ENCODE results near the gene COLEC11.
"Not testable (repeated sequence)": the region's sequence is repeated elsewhere in the genome, so short reads cannot be mapped to it uniquely, and the experiment has no call there.

COLEC11 gene

GRCh38 chr2:3604991-3605961 lies 10.4 kb downstream of the COLEC11 start:
- H3K36me3 ChIP-seq (ENCODE audit: control insufficient read depth, insufficient read depth, low read length): no peaks in the 10 kb centered on the region
- H3K9me3 ChIP-seq (ENCODE audit: control insufficient read depth, low read length): no peaks in the 10 kb centered on the region
- H3K27me3 ChIP-seq (ENCODE audit: control insufficient read depth, insufficient read depth, low read length, poor library complexity, severe bottlenecking): peaks cover 34% of the 10 kb centered on the region
- no peak overlapping the region for H3K4me3 ChIP-seq (ENCODE audit: insufficient read depth, low read depth, low read length)
- 81 to 88% methylated on average over 30 to 37 of the region's 44 CpGs for WGBS, 2 experiments
- H3K4me1 ChIP-seq (ENCODE audit: control insufficient read depth, insufficient read depth, low read length): no peaks in the 10 kb centered on the region
- H3K27ac ChIP-seq (ENCODE audit: insufficient read depth, low read depth, low read length, poor library complexity, severe bottlenecking): no peak overlapping the region

GRCh38 chr2:3606028-3606369 lies 11.1 kb downstream of the COLEC11 start:
- H3K9me3 ChIP-seq (ENCODE audit: control insufficient read depth, low read length): no peaks in the 10 kb centered on the region
- no peaks in the 10 kb centered on the region for H3K36me3 ChIP-seq (ENCODE audit: control insufficient read depth, insufficient read depth, low read length)
- WGBS, 2 experiments: 94 to 96% methylated on average over 11 of the region's 11 CpGs
- H3K4me1 ChIP-seq (ENCODE audit: control insufficient read depth, insufficient read depth, low read length): peaks cover 4% of the 10 kb centered on the region
- H3K27ac ChIP-seq (ENCODE audit: insufficient read depth, low read depth, low read length, poor library complexity, severe bottlenecking): no peak overlapping the region
- no peak overlapping the region for H3K4me3 ChIP-seq (ENCODE audit: insufficient read depth, low read depth, low read length)
- peaks cover 42% of the 10 kb centered on the region for H3K27me3 ChIP-seq (ENCODE audit: control insufficient read depth, insufficient read depth, low read length, poor library complexity, severe bottlenecking)

- H3K4me3 ChIP-seq (ENCODE audit: insufficient read depth, low read depth, low read length): no peak overlapping the region
- H3K36me3 ChIP-seq (ENCODE audit: control insufficient read depth, insufficient read depth, low read length): no peaks in the 10 kb centered on the region
- 93 to 94% methylated on average over 36 to 37 of the region's 37 CpGs for WGBS, 2 experiments
- H3K27me3 ChIP-seq (ENCODE audit: control insufficient read depth, insufficient read depth, low read length, poor library complexity, severe bottlenecking): peaks cover 45% of the 10 kb centered on the region
- H3K9me3 ChIP-seq (ENCODE audit: control insufficient read depth, low read length): no peaks in the 10 kb centered on the region
- H3K27ac ChIP-seq (ENCODE audit: insufficient read depth, low read depth, low read length, poor library complexity, severe bottlenecking): no peak overlapping the region
- H3K4me1 ChIP-seq (ENCODE audit: control insufficient read depth, insufficient read depth, low read length): peaks cover 10% of the 10 kb centered on the region
Measured at GRCh38 chr2:3606370-3607201, 11.7 kb downstream of the COLEC11 start.

GRCh38 chr2:3608373-3609278 lies 13.7 kb downstream of the COLEC11 start:
- no peaks in the 10 kb centered on the region for H3K9me3 ChIP-seq (ENCODE audit: control insufficient read depth, low read length)
- H3K4me3 ChIP-seq (ENCODE audit: insufficient read depth, low read depth, low read length): no peak overlapping the region
- peaks cover 63% of the 10 kb centered on the region for H3K27me3 ChIP-seq (ENCODE audit: control insufficient read depth, insufficient read depth, low read length, poor library complexity, severe bottlenecking)
- H3K36me3 ChIP-seq (ENCODE audit: control insufficient read depth, insufficient read depth, low read length): no peaks in the 10 kb centered on the region
- whole genome bisulfite sequencing, 2 experiments: 93 to 94% methylated on average over 18 to 19 of the region's 19 CpGs
- H3K4me1 ChIP-seq (ENCODE audit: control insufficient read depth, insufficient read depth, low read length): peaks cover 10% of the 10 kb centered on the region
- H3K27ac ChIP-seq (ENCODE audit: insufficient read depth, low read depth, low read length, poor library complexity, severe bottlenecking): no peak overlapping the region

- not testable (repeated sequence) for H3K9me3 ChIP-seq (ENCODE audit: control insufficient read depth, low read length); H3K27ac ChIP-seq (ENCODE audit: insufficient read depth, low read depth, low read length, poor library complexity, severe bottlenecking); H3K36me3 ChIP-seq (ENCODE audit: control insufficient read depth, insufficient read depth, low read length); H3K4me3 ChIP-seq (ENCODE audit: insufficient read depth, low read depth, low read length); H3K4me1 ChIP-seq (ENCODE audit: control insufficient read depth, insufficient read depth, low read length)
- 89 to 97% methylated on average over 3 of the region's 4 CpGs for WGBS, 2 experiments
- H3K27me3 ChIP-seq (ENCODE audit: control insufficient read depth, insufficient read depth, low read length, poor library complexity, severe bottlenecking): peaks cover 63% of the 10 kb centered on the region
Measured at GRCh38 chr2:3609279-3609673, 14.4 kb downstream of the COLEC11 start.

- Histone ChIP-seq H3K27ac (ENCODE audit: insufficient read depth, low read depth, low read length, poor library complexity, severe bottlenecking) (no peak overlapping the region), H3K9me3 (ENCODE audit: control insufficient read depth, low read length) (no peaks in the 10 kb centered on the region), H3K4me1 (ENCODE audit: control insufficient read depth, insufficient read depth, low read length) (peaks cover 10% of the 10 kb centered on the region), H3K4me3 (ENCODE audit: insufficient read depth, low read depth, low read length) (no peak overlapping the region), H3K36me3 (ENCODE audit: control insufficient read depth, insufficient read depth, low read length) (no peaks in the 10 kb centered on the region), H3K27me3 (ENCODE audit: control insufficient read depth, insufficient read depth, low read length, poor library complexity, severe bottlenecking) (peaks cover 63% of the 10 kb centered on the region)
- 94 to 96% methylated on average over 9 of the region's 9 CpGs for WGBS, 2 experiments
Measured at GRCh38 chr2:3610415-3610814, 15.5 kb downstream of the COLEC11 start.

- Histone ChIP-seq H3K4me1 (ENCODE audit: control insufficient read depth, insufficient read depth, low read length) (peaks cover 10% of the 10 kb centered on the region), H3K27me3 (ENCODE audit: control insufficient read depth, insufficient read depth, low read length, poor library complexity, severe bottlenecking) (peaks cover 58% of the 10 kb centered on the region), H3K4me3 (ENCODE audit: insufficient read depth, low read depth, low read length) (no peak overlapping the region)
Measured at GRCh38 chr2:3610881-3611505, 16.1 kb downstream of the COLEC11 start.

GRCh38 chr2:3611589-3611988 lies 16.7 kb downstream of the COLEC11 start:
- Histone ChIP-seq H3K36me3 (ENCODE audit: control insufficient read depth, insufficient read depth, low read length) (no peaks in the 10 kb centered on the region), H3K27me3 (ENCODE audit: control insufficient read depth, insufficient read depth, low read length, poor library complexity, severe bottlenecking) (peaks cover 55% of the 10 kb centered on the region), H3K27ac (ENCODE audit: insufficient read depth, low read depth, low read length, poor library complexity, severe bottlenecking) (no peak overlapping the region), H3K4me3 (ENCODE audit: insufficient read depth, low read depth, low read length) (no peak overlapping the region), H3K4me1 (ENCODE audit: control insufficient read depth, insufficient read depth, low read length) (peaks cover 10% of the 10 kb centered on the region), H3K9me3 (ENCODE audit: control insufficient read depth, low read length) (no peaks in the 10 kb centered on the region)
- 58 to 62% methylated on average over 7 to 10 of the region's 11 CpGs for WGBS, 2 experiments

More at GRCh38 chr2:3610881-3611505, 16.1 kb downstream of the COLEC11 start:
- H3K9me3 ChIP-seq (ENCODE audit: control insufficient read depth, low read length): no peaks in the 10 kb centered on the region
- H3K36me3 ChIP-seq (ENCODE audit: control insufficient read depth, insufficient read depth, low read length): no peaks in the 10 kb centered on the region
- WGBS, 2 experiments: 83 to 86% methylated on average over 23 of the region's 23 CpGs
- peak overlapping the region; percentile 40 for H3K27ac ChIP-seq (ENCODE audit: insufficient read depth, low read depth, low read length, poor library complexity, severe bottlenecking)

GRCh38 chr2:3612639-3613523 lies 18.0 kb downstream of the COLEC11 start:
- H3K4me1 ChIP-seq (ENCODE audit: control insufficient read depth, insufficient read depth, low read length): peaks cover 10% of the 10 kb centered on the region
- H3K27ac ChIP-seq (ENCODE audit: insufficient read depth, low read depth, low read length, poor library complexity, severe bottlenecking): no peak overlapping the region
- H3K9me3 ChIP-seq (ENCODE audit: control insufficient read depth, low read length): no peaks in the 10 kb centered on the region
- no peak overlapping the region for H3K4me3 ChIP-seq (ENCODE audit: insufficient read depth, low read depth, low read length)
- peaks cover 52% of the 10 kb centered on the region for H3K27me3 ChIP-seq (ENCODE audit: control insufficient read depth, insufficient read depth, low read length, poor library complexity, severe bottlenecking)
- 92 to 95% methylated on average over 29 of the region's 29 CpGs for WGBS, 2 experiments
- H3K36me3 ChIP-seq (ENCODE audit: control insufficient read depth, insufficient read depth, low read length): no peaks in the 10 kb centered on the region

All from ectodermal cell (in vitro differentiated cells).